ENCODE data around the gene NME9. TPM values are rescaled to one million over a fixed set of nuclear protein-coding genes. Genes with fewer than 3 reads are reported as not detected.

Gene NME9
- total RNA-seq, 1 experiment from 2014 or later = not detected

GRCh38 chr3:138375447-138375846 is 45.8 kb upstream of the NME9 start:
- no peaks in the 10 kb centered on the region for H3K79me2 ChIP-seq (ENCODE audit: insufficient read depth, low read length)
- H2BK5ac ChIP-seq (ENCODE audit: insufficient read length, low read length) = no peak overlapping the region
- TF ChIP-seq, protein P1, sequence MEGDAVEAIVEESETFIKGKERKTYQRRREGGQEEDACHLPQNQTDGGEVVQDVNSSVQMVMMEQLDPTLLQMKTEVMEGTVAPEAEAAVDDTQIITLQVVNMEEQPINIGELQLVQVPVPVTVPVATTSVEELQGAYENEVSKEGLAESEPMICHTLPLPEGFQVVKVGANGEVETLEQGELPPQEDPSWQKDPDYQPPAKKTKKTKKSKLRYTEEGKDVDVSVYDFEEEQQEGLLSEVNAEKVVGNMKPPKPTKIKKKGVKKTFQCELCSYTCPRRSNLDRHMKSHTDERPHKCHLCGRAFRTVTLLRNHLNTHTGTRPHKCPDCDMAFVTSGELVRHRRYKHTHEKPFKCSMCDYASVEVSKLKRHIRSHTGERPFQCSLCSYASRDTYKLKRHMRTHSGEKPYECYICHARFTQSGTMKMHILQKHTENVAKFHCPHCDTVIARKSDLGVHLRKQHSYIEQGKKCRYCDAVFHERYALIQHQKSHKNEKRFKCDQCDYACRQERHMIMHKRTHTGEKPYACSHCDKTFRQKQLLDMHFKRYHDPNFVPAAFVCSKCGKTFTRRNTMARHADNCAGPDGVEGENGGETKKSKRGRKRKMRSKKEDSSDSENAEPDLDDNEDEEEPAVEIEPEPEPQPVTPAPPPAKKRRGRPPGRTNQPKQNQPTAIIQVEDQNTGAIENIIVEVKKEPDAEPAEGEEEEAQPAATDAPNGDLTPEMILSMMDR (conservative IDR thresholded peaks at IDR 0.05) = no peak
- H3T11ph ChIP-seq (ENCODE audit: low read length) = no peak overlapping the region
- Mint-ChIP-seq H3K9me3 (peaks cover 0 to 3% of the 10 kb centered on the region in 2 experiments; a peak in 1 of 5 replicates), H3K27me3 (ENCODE audit: low read depth) (no peaks in the 10 kb centered on the region), H3K4me1 (peaks cover 6 to 10% of the 10 kb centered on the region in 2 experiments; a peak in 3 of 4 replicates), H3K27ac (no peak overlapping the region), H3K4me3 (no peak overlapping the region), H3K36me3 (ENCODE audit: insufficient read depth in 1 of 3, low read depth in 3 of 3) (peaks cover 3 to 18% (median 7%) of the 10 kb centered on the region in 3 experiments; a peak in 6 of 7 replicates)
- no peak overlapping the region for H2AK5ac ChIP-seq (ENCODE audit: insufficient read length, low read length)
- H4K20me1 ChIP-seq (ENCODE audit: control insufficient read depth, insufficient read depth, insufficient read length) = no peaks in the 10 kb centered on the region
- no peak overlapping the region for H2BK15ac ChIP-seq (ENCODE audit: low read depth, low read length)
- H3K23me2 ChIP-seq (ENCODE audit: insufficient read length, low read depth, low read length, poor library complexity, severe bottlenecking) = no peaks in the 10 kb centered on the region
- no peaks in the 10 kb centered on the region for H3K79me1 ChIP-seq (ENCODE audit: insufficient read depth, low read depth, low read length, poor library complexity, severe bottlenecking)
- no peak overlapping the region for H2BK20ac ChIP-seq (ENCODE audit: low read depth, low read length, poor library complexity, severe bottlenecking)
- no peak for DNase-seq
- H4K8ac ChIP-seq (replicated peaks; ENCODE audit: insufficient read length, low read depth, low read length) = no peak overlapping the region
- no CpG with 5 or more reads among the region's 4 CpGs for WGBS (ENCODE audit: extremely low coverage, insufficient read length, low lambda C conversion rate)
- H2BK12ac ChIP-seq (ENCODE audit: insufficient read length, low read depth, low read length) = no peak overlapping the region
- H3K9ac ChIP-seq (ENCODE audit: extremely low read depth, insufficient read length, low read length) = no peak overlapping the region
- no peak overlapping the region for H2BK120ac ChIP-seq (ENCODE audit: low read depth, low read length, poor library complexity, severe bottlenecking)
- no peak overlapping the region for H3K4me2 ChIP-seq (ENCODE audit: insufficient read depth, insufficient read length, low read length)
- H3K23ac ChIP-seq (ENCODE audit: insufficient read length, low read depth, low read length) = no peak overlapping the region
- H3K18ac ChIP-seq (ENCODE audit: insufficient read length, low read depth, low read length) = no peak overlapping the region
- no peak overlapping the region for H4K5ac ChIP-seq (ENCODE audit: insufficient read length, low read depth, low read length)
- no peaks in the 10 kb centered on the region for H3K9me3 ChIP-seq (ENCODE audit: control insufficient read depth, low read depth, low read length)
- H3K27me3 ChIP-seq (ENCODE audit: insufficient read depth, low read length) = no peaks in the 10 kb centered on the region
- H3K56ac ChIP-seq (ENCODE audit: insufficient read length, low read depth, low read length) = no peak overlapping the region
- H3K14ac ChIP-seq (ENCODE audit: insufficient read depth, low read length) = no peak overlapping the region
- no peaks in the 10 kb centered on the region for H3K4me1 ChIP-seq (ENCODE audit: insufficient read depth, low read length)
- no peak overlapping the region for H3K4ac ChIP-seq (ENCODE audit: low read depth, low read length)
- H3K27ac ChIP-seq (ENCODE audit: insufficient read length, low read depth, low read length) = no peak overlapping the region
- no peak overlapping the region for H4K91ac ChIP-seq (ENCODE audit: insufficient read length, low read depth, low read length)
- H2AFZ ChIP-seq (ENCODE audit: low read length) = no peak overlapping the region
